ENCODE data around the gene DSE.
A peak's percentile ranks its signal among the peaks of the same experiment; 100 is the strongest.

The DSE gene

GRCh38 chr6:116450185-116450710 is 79.5 kb downstream of the DSE start:
- no peak for DNase-seq

- DNase-seq, result no peak
These were observed 80.3 kb downstream of the DSE start for GRCh38 chr6:116450769-116451740.

GRCh38 chr6:116451916-116452315 is 81.2 kb downstream of the DSE start:
- no peak for DNase-seq

GRCh38 chr6:116452531-116452930 is 81.8 kb downstream of the DSE start:
- DNase-seq, result no peak

GRCh38 chr6:116456106-116456505 is 85.4 kb downstream of the DSE start:
- no peak for DNase-seq

- no peak for DNase-seq
These were observed 86.2 kb downstream of the DSE start for GRCh38 chr6:116456927-116457326.

- DNase-seq, result no peak
These were observed 87.5 kb downstream of the DSE start for GRCh38 chr6:116458264-116458663.

- no peak for DNase-seq
These were observed 89.2 kb downstream of the DSE start for GRCh38 chr6:116459927-116460326.

GRCh38 chr6:116461331-116461931 is 90.7 kb downstream of the DSE start, which contains the start of gene CALHM6:
Gene CALHM6 (plus strand): TSS chr6:116461375. CDS start chr6:116461930, 555 bp downstream.
- DNase-seq, result no peak

- peak; percentile 51 for DNase-seq
These were observed 91.5 kb downstream of the DSE start for GRCh38 chr6:116461932-116462885.

- no peak for DNase-seq
These were observed 92.6 kb downstream of the DSE start for GRCh38 chr6:116463301-116463700.

- no peak for DNase-seq
These were observed 94.5 kb downstream of the DSE start for GRCh38 chr6:116465246-116465645.

GRCh38 chr6:116467096-116467495 is 96.3 kb downstream of the DSE start:
- DNase-seq, result no peak

- DNase-seq, result no peak
These were observed 96.8 kb downstream of the DSE start for GRCh38 chr6:116467514-116467913.

- no peak for DNase-seq
These were observed 97.5 kb downstream of the DSE start for GRCh38 chr6:116468293-116468692.

GRCh38 chr6:116471531-116471930 is 100.8 kb downstream of the DSE start:
- DNase-seq, result no peak

- no peak for DNase-seq
These were observed 102.0 kb downstream of the DSE start for GRCh38 chr6:116472706-116473105.

- no peak for DNase-seq
These were observed 104.4 kb downstream of the DSE start for GRCh38 chr6:116475141-116475540.

GRCh38 chr6:116476002-116476678 is 105.4 kb downstream of the DSE start:
- DNase-seq, result no peak

GRCh38 chr6:116482780-116483179 is 112.0 kb downstream of the DSE start:
- DNase-seq, result no peak

GRCh38 chr6:116483616-116484015 is 112.9 kb downstream of the DSE start:
- DNase-seq, result no peak

GRCh38 chr6:116485559-116486184 is 114.9 kb downstream of the DSE start:
- no peak for DNase-seq
